GM19372 (cell line): ENCODE measurements around the gene JAG1.

ENCODE experiments used
- ATAC-seq: cut with Tn5 transposase; IDR thresholded peaks from one replicate; pipeline ENCODE4 v1.9.1; 2021; ENCODE audit warnings: mild to moderate bottlenecking, low read depth, moderate library complexity; ENCODE audit not compliant: unreplicated experiment

Gene JAG1

GRCh38 chr20:10673842-10674683 lies at the start of gene JAG1:
Gene JAG1, minus strand, starts transcription at chr20:10673999. Its CDS starts 469 bp downstream, at chr20:10673530.
- ATAC-seq: peak; percentile 50

- ATAC-seq: no peak
Observed at GRCh38 chr20:10721976-10722375, 48.2 kb upstream of the JAG1 start.

DNA sequence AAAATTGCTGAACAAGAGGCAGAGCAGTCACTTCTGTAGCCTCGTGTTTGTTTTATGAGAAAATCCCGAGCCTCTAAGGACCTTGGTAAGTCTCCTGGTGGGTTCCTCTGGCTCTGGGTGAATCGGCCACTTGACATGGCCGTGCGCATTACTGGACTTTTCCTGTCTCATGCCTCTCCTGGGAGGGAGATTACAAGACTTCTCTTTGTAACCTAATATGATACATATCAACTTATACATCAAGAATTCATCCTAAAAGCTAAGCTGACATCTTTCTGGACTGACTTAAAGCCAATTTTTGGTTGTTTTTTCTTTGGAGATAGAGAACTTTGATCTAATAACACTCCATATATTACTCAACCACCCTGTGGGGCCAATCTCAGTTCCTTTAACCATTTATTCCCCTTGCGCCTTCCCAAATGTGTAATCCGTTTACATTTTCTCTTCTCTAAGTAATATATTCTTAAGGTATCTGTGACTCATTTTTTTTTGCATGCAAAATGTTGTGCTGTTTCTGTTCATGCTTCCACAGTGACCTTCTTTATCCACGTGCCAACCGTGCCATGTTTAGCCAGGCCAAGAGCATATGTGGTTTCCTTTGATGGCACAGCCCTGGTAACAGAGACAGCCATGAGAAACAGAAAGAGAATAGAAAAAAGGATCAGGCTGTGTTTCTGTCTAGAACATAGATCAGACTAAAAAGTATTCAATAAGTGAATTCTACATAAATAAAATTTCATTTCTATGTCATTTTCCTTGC lies 47.5 kb upstream of the JAG1 start:
- no peak for ATAC-seq

DNA sequence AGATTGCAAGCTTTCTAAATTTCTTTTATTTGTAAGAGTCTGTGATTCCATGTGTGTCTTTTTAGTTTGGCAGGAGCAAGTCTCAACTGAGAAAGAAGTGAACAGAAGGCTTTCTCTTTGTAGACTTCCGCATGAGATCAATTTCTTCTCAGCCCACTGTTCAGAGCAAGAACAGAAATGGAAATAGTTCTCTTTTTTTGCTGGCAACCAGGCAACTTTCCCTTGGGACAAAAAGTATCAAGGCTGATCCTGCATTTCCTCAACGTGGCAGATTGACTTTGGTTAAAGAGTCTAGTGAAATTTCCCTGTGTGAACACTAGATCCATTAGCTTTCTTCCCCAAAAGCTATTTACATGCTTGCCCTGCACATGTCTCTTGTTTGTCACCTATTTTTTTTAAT lies 46.8 kb upstream of the JAG1 start:
- no peak for ATAC-seq

DNA sequence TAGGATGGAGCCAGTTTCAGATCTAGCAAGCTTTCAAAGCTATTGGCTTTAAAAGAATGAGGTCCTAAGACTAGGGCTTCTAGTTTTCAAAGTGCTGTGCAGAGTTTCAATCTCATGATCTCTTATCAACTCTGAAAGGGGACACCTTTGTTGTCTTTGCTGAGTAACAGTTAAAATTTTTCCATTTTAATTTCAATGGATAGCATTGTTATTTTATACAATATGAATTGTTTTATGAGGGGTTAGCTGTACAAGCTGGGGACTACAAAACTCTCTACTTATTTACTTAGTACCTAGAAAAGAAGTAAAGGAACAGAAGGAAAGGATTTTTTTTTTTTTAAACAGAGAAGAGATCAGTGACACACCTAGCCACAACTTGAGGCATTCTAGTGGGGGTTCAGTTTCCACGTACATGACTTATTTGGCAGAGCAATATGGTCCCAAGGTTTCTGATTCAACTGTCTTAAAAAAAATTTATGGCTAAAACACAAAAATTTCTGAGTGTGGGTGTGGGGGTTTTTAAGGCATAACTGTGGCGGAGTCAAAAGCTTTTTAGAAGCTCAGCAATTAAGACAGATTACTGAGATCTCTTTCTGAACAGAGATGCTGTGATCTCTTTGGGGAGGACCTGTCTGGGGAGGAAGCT lies 46.1 kb upstream of the JAG1 start:
- ATAC-seq: no peak

DNA sequence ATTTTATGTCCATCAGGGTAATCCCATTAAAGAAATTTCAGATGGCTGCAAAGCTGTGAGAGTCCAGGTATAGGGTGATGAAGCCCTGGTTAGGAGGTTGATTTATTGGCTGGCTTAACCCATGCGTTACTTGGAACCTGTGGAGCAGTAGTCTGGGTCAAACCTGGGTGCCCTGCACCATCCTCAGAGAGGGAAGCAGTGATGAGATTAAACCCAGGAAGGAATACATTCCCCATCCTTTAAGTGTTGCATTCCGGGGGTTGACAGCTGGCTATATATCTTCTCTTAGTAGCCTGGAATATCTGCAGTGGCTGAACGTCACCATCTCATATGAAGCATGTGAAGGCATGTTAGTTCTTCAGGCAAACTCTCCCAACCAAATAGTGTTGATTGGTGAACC lies 44.9 kb upstream of the JAG1 start:
- ATAC-seq: no peak

- no peak for ATAC-seq
Observed at GRCh38 chr20:10716855-10717254, 43.1 kb upstream of the JAG1 start.

GRCh38 chr20:10715035-10715434 lies 41.2 kb upstream of the JAG1 start:
- no peak for ATAC-seq

- no peak for ATAC-seq
Observed at GRCh38 chr20:10714236-10714975, 40.6 kb upstream of the JAG1 start.

DNA sequence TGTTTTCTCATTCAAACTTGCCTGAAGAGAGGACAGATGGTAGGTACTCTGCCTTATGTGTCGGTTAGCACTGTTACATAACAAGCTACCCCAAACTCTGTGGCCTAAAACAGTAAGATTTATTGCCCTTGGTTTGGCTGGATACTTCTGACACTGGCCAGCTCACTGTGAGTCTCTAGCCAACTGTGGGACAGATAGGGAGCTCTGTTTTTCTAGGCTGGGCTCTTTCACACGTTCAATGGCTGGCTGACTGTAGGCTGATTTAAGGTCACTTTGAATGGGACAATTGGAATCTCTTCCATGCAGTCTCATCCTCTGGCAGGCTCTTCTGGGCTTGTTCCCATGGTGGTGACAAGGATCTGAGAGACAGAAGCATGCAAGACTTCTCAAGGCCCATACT lies 39.4 kb upstream of the JAG1 start:
- no peak for ATAC-seq

DNA sequence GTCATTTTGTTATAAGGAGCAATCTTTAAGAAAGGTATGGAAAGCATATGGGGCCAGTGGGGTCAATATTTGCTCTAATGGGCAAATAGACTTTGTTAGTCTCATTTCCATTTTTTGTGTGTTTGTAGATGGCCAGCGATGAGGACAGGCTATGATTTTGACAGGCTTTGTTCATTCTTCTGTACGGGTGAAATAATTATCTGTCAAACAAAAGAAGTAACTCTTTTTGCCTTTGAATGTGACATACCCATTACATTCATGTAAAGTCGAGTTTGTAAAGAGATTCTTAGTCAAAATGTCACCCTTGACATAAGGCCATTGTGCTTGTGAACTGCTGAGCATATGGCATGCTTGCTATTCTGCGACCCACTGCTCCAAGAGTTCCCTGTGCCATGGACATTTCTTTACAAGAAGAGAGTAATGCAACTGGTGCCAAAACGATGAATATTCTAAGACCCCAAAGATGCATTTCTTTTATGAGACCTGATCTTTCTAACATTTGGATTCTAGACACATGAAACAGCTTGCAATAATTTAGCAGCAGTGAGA lies 38.2 kb upstream of the JAG1 start:
- ATAC-seq: no peak

- ATAC-seq: no peak
Observed at GRCh38 chr20:10710991-10711775, 37.4 kb upstream of the JAG1 start.

- ATAC-seq: no peak
Observed at GRCh38 chr20:10709916-10710315, 36.1 kb upstream of the JAG1 start.

DNA sequence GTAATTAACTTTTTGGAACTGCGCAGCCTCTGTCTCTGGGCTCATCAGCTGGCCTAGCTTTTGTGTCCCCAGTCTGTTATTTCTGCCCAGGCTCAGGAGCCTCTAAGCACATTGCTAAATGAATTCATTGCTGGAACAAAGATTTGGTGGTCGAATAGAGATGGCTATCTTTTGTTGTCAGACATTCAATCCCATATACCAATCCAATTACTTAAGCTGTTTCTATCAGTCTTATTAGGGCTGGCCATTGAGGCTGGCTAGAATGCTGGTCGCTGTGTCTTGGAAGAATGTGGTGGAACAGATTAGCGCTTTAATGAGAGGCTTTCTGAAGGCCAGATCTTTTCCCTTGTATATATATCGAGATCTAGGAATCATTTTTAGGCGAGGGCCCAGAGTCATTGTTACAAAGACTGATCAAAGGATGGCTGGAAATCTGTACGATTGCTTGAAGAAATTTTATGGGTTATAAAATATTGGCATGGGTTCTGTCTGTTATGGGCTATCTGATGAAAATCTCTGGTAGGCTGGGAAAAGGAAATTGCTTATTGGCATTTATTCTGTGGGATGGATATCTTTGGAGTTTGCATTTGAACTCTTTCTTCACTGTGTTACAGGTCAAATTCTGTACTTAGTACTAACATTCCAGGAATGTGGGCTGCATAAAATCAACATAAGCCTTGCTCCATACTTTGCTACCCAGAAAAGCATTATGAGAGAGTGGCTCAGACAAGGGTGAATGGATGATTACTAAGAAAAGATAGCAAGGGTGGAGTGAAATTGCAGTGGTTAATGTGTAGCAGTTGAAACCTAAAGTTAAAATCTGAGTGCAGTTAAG lies 34.8 kb upstream of the JAG1 start:
- no peak for ATAC-seq

DNA sequence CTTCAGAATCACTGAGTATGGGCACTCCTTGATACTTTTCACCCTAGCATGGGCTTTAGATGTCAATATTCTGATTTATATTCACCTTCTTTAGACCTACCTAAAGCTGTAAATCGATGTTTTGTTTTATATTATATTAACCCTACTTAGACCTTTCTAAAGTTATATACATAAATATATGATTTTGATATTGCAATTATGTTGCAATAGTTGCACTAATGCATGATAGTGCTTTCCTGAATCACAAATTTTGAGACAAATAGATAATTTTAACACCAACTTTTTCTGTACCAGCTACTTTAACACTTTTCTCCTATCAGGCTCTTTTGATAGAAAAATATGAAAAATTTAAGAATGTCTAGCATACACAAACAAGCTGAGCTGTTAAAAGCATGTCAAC lies 34.0 kb upstream of the JAG1 start:
- ATAC-seq: no peak

DNA sequence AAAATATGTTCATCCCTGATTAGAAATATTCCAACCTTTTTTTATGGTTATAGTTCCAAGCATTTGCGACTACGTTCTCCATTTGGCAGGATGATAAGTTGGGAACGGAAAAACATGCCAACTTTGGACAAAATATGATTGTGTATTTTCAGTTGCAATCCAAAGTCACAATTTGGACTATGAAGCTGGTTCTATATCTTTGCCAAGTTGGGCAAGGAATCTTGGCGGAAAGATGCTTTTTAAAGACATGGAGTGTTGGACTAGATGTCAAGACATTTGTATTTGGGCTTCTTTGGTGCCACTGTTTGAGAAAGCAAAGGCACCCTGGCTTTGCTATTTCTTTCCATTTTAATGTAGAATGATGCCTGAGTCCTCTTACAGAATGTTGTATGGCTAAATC lies 33.3 kb upstream of the JAG1 start:
- no peak for ATAC-seq

DNA sequence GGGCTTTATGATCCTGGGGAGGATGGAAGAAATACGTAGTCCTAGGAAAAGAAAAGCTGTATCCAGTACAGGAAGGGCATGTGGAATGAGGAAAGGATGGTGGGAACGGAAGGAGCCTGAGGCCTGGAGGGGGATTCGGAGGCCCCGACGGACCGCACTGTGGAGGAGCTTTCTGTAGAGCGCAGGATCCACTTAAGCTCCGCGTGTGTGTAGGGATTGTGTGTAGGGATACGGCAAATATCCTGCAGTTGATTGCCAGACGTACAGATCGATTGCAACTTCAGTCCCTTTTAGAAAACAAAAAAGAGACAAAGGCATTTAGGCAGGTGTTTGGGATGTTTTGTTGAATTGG lies 32.6 kb upstream of the JAG1 start:
- no peak for ATAC-seq

DNA sequence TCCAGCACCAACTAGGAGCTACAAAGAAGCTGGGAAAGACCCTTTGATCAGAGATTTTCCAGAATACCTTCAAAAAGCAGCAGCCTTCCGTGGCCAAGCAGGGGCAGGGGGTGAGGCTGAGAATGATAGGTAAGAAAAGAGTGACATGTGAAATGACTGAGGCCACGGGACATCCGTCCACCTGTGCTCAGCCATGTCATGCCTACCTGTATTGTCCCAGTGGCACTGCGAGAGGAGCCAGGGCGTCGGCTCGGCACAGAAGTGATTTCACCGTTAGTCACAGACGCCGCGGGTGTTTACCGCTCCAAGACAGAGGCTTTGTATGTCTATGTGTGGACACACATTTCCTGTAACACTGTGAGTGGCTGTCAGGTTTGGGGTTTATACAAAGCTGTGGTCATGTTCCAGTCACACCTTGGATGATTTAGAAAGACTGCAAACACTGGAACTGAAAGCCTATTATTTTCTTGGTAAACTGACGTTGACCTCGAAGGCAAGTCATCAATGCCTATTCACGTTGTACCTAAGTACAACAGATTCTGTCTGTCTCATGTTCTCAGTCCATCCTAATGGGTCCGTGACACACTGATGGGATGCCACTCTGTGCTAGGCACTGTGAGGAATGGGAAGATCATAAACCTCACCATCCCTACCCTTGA lies 32.1 kb upstream of the JAG1 start:
- ATAC-seq: no peak
